Heart left ventricle (tissue), 16 donors: ENCODE measurements around the gene PPP1R12B. TPM values are rescaled to one million over a fixed set of nuclear protein-coding genes. Genes with fewer than 3 reads are reported as not detected.
"Not testable (repeated sequence)": the region's sequence is repeated elsewhere in the genome, so short reads cannot be mapped to it uniquely, and the experiment has no call there.

ENCODE experiments used
- ATAC-seq, 4 donors: fragments of 200-7000 bp; cut with Tn5 transposase; one replicate each; pipeline ENCODE4 v1.9.1; 2020 to 2022; ENCODE audit warnings: moderate library complexity in 4 of 4, mild to moderate bottlenecking in 3 of 4, moderate number of reproducible peaks in 1 of 4
- DNase-seq, 5 donors: peaks; one replicate each; pipeline ENCODE4 v3.0.0-alpha.2; 2020
- H3K27ac ChIP-seq, 12 donors: fragments of 200-600 bp; sonication (generic) in 4 of 12; one replicate each; pipeline versions ENCODE4 v1.5.0 to v1.8.0; 2016 to 2022; ENCODE audit warnings: mild to moderate bottlenecking in 2 of 12
- H3K27me3 ChIP-seq, 9 donors: fragments of 200-600 bp; sonication (generic) in 2 of 9; one replicate each; pipeline versions ENCODE4 v1.5.1 to v1.8.0; 2016 to 2022; ENCODE audit warnings: mild to moderate bottlenecking in 3 of 9
- H3K36me3 ChIP-seq, 9 donors: fragments of 200-600 bp; sonication (generic) in 2 of 9; one replicate each; pipeline versions ENCODE4 v1.5.0 to v1.8.0; 2018 to 2022; ENCODE audit warnings: mild to moderate bottlenecking in 2 of 9
- H3K4me1 ChIP-seq, 12 donors: fragments of 200-600 bp; sonication (generic) in 4 of 12; one replicate each; pipeline versions ENCODE4 v1.5.0 to v1.8.0; 2016 to 2022; ENCODE audit warnings: mild to moderate bottlenecking in 3 of 12
- H3K4me3 ChIP-seq, 12 donors: fragments of 200-600 bp; sonication (generic) in 4 of 12; one replicate each; pipeline versions ENCODE4 v1.5.0 to v1.8.0; 2017 to 2022; ENCODE audit warnings: mild to moderate bottlenecking in 9 of 12, moderate library complexity in 4 of 12
- H3K9me3 ChIP-seq, 12 donors: fragments of 200-600 bp; sonication (generic) in 4 of 12; one replicate each; pipeline versions ENCODE4 v1.5.0 to v1.8.0; 2016 to 2022; ENCODE audit warnings: mild to moderate bottlenecking in 1 of 12
- POLR2A ChIP-seq, 2 donors: fragments of 450-650 bp; IDR thresholded peaks; one replicate each; pipeline ENCODE4 v1.6.1; 2017; ENCODE audit warnings: antibody characterized with exemption in 2 of 2, mild to moderate bottlenecking in 2 of 2, moderate library complexity in 2 of 2
- WGBS, 4 donors: extraction: QIAGEN DNeasy Blood & Tissue Kit in 2 of 4; methylation state at CpG; one replicate each; pipeline versions ENCODE4 v1.1.5 to v1.1.7; 2013 to 2018; 5-methylcytosine and 5-hydroxymethylcytosine counted together
- intact Hi-C, 10 donors: fragments of 100-400 bp; cut with DNase I; formaldehyde crosslinking; loops; one replicate each; pipeline versions ENCODE4 v1.11.1 to v1.14.2; 2022
- polyA plus RNA-seq, 2 donors: library from polyadenylated mRNA; stranded (reverse); fragments of 200-250 nt; gene quantifications; one replicate each; pipeline ENCODE4 v1.2.3, GENCODE V29; 2013
- total RNA-seq, 9 donors: library from RNA; depleted of rRNA in 2 of 9; stranded (reverse); fragments of >200 nt in 2 of 9; fragmentation: NEBNext Ultra II Directional in 3 of 9; extraction: Animal tissue kit (Norgen Biotek cat#: 25700) in 3 of 9; gene quantifications; one replicate each; pipeline versions ENCODE4 v1.1.0 to v1.2.4, GENCODE V29; 2016 to 2023
- TF ChIP-seq, protein P1 (sequence below), 12 donors: fragments of 200-600 bp; sonication (generic) in 4 of 12; IDR thresholded peaks; one replicate each; pipeline versions ENCODE4 v1.5.0 to v1.8.0; 2018 to 2022; ENCODE audit warnings: antibody characterized with exemption in 12 of 12, mild to moderate bottlenecking in 5 of 12
- donor health status: ischemic (EF 13 %, LVEDD 7.1; RV severe dilation, severe dysfunction).
- donor health status: healthy with polysubstance abuse.
- donor health status: DM: no; HTN: yes; CAD: no.
- donor health status: DM: no; HTN: no; CAD: no.
- donor health status: ischemic (EF 25% LVEDD 6.9; RV normal size, moderate dysfunction).
- donor health status: ischemic (EF 25% LVEDD 5.7; RV mildly dilated, moderate dysfunction).
- donor health status: healthy.
- donor health status: DM: yes; HTN: yes; CAD: no.
- donor health status: ischemic (EF 35%, LVEDD 5.7; RV mildly dilated, moderate dysfunction).
- donor health status: nonischemic (EF 11% LVEDD 7.7; RV severe dilation, severe dysfunction).
- donor health status: DM: yes; HTN: yes; CAD: no.
- donor health status: PGD.
- donor health status: ischemic (EF 29% LVEDD 5.4; RV normal size, mild dysfunction).
- donor health status: nonischemic (EF 23%, LVEDD 6.1; RV moderate dilation, normal function).

PPP1R12B gene
- total and polyA plus RNA-seq, 11 donors = 49.9 to 972 (median 559) TPM

DNA sequence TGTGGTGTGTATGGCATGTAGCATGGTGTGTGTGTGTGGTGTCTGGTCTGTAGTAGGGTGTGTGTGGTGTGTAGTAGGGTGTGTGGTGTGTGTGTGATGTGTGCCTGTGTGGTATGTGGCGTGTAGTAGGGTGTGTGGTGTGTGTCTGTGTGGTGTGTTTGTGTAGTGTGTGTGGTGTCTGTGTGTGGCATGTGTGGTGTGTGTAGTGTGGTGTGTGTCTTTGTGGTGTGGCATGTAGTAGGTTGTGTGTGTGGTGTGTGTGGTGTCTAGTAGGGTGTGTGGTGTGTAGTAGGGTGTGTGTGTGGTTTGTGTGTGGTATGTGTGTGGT, 276.2 kb downstream of the PPP1R12B start:
- TF ChIP-seq POLR2A (IDR thresholded peaks at IDR 0.05) = no peak
- TF ChIP-seq, protein P1, sequence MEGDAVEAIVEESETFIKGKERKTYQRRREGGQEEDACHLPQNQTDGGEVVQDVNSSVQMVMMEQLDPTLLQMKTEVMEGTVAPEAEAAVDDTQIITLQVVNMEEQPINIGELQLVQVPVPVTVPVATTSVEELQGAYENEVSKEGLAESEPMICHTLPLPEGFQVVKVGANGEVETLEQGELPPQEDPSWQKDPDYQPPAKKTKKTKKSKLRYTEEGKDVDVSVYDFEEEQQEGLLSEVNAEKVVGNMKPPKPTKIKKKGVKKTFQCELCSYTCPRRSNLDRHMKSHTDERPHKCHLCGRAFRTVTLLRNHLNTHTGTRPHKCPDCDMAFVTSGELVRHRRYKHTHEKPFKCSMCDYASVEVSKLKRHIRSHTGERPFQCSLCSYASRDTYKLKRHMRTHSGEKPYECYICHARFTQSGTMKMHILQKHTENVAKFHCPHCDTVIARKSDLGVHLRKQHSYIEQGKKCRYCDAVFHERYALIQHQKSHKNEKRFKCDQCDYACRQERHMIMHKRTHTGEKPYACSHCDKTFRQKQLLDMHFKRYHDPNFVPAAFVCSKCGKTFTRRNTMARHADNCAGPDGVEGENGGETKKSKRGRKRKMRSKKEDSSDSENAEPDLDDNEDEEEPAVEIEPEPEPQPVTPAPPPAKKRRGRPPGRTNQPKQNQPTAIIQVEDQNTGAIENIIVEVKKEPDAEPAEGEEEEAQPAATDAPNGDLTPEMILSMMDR (IDR thresholded peaks at IDR 0.05) = no peak
- intact Hi-C loops = loop anchor here in 4 of 10 donors (5.0 to 10.0 kb wide), 3 partner anchors 37 to 282 kb away; partner anchors contain the start of genes UBE2T (in 4 of the 4) and PPP1R12B (in 3 of the 4)
- H3K36me3 ChIP-seq = no peaks in the 10 kb centered on the region
- H3K27me3 ChIP-seq = peaks cover 0 to 62% (median 0%) of the 10 kb centered on the region in 9 donors
- ATAC-seq (peak in 1 of 4 donors; percentile 9), DNase-seq (no peak)
- no peak overlapping the region for H3K4me3 ChIP-seq
- no peaks in the 10 kb centered on the region for H3K9me3 ChIP-seq
- H3K4me1 ChIP-seq = peaks cover 0 to 30% (median 16%) of the 10 kb centered on the region in 12 donors
- 57 to 89% (median 68%) methylated on average over 1 of the region's 1 CpG for WGBS, 4 donors
- no peak overlapping the region for H3K27ac ChIP-seq

DNA sequence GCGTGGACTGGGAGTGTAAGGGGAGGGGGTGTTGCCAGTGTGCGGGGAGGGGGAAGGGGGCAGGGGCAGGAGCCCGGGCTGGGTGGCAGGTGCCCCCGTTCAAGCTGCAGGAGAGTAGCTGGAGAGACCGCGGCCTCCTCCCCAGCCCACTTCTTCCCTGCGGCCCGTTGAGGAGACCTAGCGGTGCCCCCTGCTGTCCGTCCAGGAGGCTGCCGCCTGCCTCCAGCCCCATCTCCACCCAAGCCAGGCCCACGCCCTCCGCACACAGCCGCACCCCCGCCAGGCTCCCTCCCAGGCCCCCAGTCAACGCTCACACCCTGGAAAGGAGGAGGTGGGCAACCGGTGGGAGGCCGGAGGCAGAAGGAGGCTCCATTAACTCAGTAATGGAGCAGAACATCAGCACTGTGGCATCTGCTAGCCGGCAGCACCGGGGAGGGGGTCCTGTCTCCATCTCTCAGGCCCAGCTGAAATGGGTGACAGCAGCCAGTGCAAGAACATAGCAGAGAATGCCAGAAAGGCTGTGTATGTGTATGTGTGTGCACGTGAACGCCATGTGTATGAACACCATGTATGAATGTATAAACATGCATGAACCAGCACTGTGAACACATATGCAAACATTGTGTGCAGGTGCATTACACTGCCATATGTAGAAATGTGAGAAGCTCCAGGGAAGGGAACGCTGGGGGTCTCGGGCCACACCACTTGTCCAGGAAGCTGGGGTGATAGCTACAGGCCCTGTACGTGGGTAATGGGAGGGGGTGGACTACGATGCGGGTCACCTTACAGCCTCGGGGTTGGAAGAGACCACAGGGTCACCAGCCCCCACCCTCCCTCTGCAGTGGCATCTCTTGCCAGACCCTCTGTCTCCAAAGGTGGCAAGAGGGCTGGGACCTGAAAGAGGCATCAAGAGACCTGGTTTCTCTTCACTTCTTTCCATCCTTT, 277.2 kb downstream of the PPP1R12B start:
- ATAC-seq = peak; percentile 64 to 84 (median 81)
- TF ChIP-seq, protein P1 (IDR thresholded peaks at IDR 0.05) = peak; percentile 55 to 80 (median 68)
- TF ChIP-seq POLR2A (IDR thresholded peaks at IDR 0.05) = no peak
- H3K4me3 ChIP-seq = no peak overlapping the region
- H3K36me3 ChIP-seq = no peaks in the 10 kb centered on the region
- no peaks in the 10 kb centered on the region for H3K9me3 ChIP-seq
- peaks cover 0 to 30% (median 16%) of the 10 kb centered on the region in 12 donors for H3K4me1 ChIP-seq
- H3K27me3 ChIP-seq = peaks cover 0 to 65% (median 0%) of the 10 kb centered on the region in 9 donors
- intact Hi-C loops = loop anchor here in 3 of 10 donors (5.0 to 10.0 kb wide), 2 partner anchors 38 to 281 kb away; partner anchors contain the start of genes PPP1R12B (in 3 of the 3) and UBE2T (in 3 of the 3)
- 33 to 38% (median 36%) methylated on average over 23 to 28 of the region's 28 CpGs for WGBS, 4 donors
- no peak overlapping the region for H3K27ac ChIP-seq
- DNase-seq = peak; percentile 69 to 87 (median 77)

DNA sequence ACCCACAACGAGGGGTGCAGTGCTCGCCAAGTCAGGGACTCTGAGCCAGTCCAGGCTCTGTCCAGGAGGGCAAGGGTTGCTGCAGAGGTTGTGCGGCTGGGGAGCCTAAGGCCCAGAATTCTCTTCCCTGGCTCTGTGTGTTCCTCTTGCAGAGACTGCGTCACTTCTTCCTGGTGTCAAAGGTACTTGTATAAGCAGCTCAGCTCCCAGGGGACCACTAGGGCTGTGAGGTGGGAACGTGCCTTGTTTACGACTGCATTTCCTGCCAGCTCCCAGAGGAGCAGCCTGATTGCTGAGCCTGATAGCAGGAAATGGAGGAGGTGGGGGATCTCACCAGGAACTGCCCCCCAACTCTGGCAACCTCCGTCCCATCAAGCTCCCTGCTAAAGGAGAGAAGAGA, 278.5 kb downstream of the PPP1R12B start:
- H3K27me3 ChIP-seq = peaks cover 0 to 64% (median 0%) of the 10 kb centered on the region in 9 donors
- H3K36me3 ChIP-seq, H3K9me3 ChIP-seq, H3K4me3 ChIP-seq: not testable (repeated sequence)
- peak in 4 of 5 donors; percentile 43 to 74 (median 62) for DNase-seq
- peaks cover 0 to 30% (median 16%) of the 10 kb centered on the region in 12 donors for H3K4me1 ChIP-seq
- 23 to 50% (median 38%) methylated on average over 6 to 7 of the region's 7 CpGs for WGBS, 4 donors
- intact Hi-C loops = loop anchor here in 3 of 10 donors (5.0 to 10.0 kb wide), 2 partner anchors 40 to 282 kb away; partner anchors contain the start of genes PPP1R12B (in 3 of the 3) and UBE2T (in 3 of the 3)
- ATAC-seq = peak in 1 of 4 donors; percentile 67
- peak overlapping the region in 4 of 12 donors; percentile 3 to 35 (median 31) for H3K27ac ChIP-seq

DNA sequence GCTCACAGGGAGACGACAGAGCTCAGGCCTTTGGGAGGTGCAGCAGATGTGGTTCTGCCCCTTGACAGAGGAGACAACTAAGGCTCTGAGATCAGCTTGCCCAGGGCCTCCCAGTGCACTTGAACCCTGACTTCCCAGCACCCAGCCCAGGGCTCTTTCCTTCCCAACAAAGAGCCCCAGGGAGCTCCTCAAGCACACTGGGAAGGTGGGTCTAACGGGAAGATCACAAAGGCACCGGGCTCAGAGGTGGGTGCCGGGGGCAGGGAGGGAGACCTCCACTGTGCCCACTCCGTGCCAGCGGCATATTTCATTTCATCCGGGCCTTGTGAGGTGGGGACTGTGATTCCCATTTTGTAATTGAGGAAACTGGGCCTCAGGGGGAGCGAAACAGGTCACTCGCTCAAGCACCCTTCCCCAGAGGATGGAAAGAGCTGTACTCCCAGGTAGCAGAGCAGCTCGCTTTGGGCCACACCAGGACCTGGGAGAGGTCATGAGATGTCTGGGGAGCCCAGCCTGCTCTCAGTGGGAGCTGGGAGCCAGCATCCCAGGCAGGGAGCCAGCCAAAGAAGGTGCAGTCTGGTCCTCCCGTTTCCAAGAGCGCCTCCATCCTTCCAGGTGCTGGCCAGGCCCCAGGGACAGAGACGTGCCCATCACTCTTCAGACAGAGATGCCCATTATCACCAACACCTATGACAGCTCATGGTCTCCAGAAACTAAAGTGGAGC, 279.5 kb downstream of the PPP1R12B start:
- intact Hi-C loops = loop anchor here in 3 of 10 donors (5.0 to 10.0 kb wide), 2 partner anchors 41 to 283 kb away; partner anchors contain the start of genes PPP1R12B (in 3 of the 3) and UBE2T (in 3 of the 3)
- peaks cover 0 to 64% (median 0%) of the 10 kb centered on the region in 9 donors for H3K27me3 ChIP-seq
- no peak for ATAC-seq
- H3K27ac ChIP-seq = no peak overlapping the region
- TF ChIP-seq, protein P1 (IDR thresholded peaks at IDR 0.05) = no peak
- TF ChIP-seq POLR2A (IDR thresholded peaks at IDR 0.05) = no peak
- no peaks in the 10 kb centered on the region for H3K9me3 ChIP-seq
- WGBS, 4 donors = 74 to 86% (median 79%) methylated on average over 13 of the region's 13 CpGs
- H3K4me1 ChIP-seq = peaks cover 0 to 26% (median 13%) of the 10 kb centered on the region in 12 donors
- DNase-seq = no peak
- no peak overlapping the region for H3K4me3 ChIP-seq
- no peaks in the 10 kb centered on the region for H3K36me3 ChIP-seq
